Loucy (cell line): ENCODE measurements around the gene KRT76.

Source experiments
- H2AFZ ChIP-seq: fragments of 200-600 bp; sonication (generic); 2 replicates; pipeline ENCODE4 v1.6.0; 2016; ENCODE audit warnings: antibody characterized with exemption, mild to moderate bottlenecking, low read length, moderate library complexity
- H3F3A ChIP-seq: fragments of 200-600 bp; 2 replicates; pipeline ENCODE4 v1.6.0; 2016; ENCODE audit warnings: antibody characterized with exemption, low read depth, mild to moderate bottlenecking
- H3K27me3 ChIP-seq: fragments of 200-600 bp; sonication (generic); 2 replicates; pipeline ENCODE4 v1.6.1; 2014; ENCODE audit warnings: low read length, mild to moderate bottlenecking; ENCODE audit not compliant: insufficient read depth, poor library complexity, severe bottlenecking
- H3K36me3 ChIP-seq: fragments of 200-600 bp; sonication (generic); 2 replicates; pipeline ENCODE4 v1.6.1; 2016; ENCODE audit warnings: low read length; ENCODE audit not compliant: insufficient read depth
- H3K4me1 ChIP-seq: fragments of 200-600 bp; sonication (generic); 2 replicates; pipeline ENCODE4 v1.5.1; 2014; ENCODE audit warnings: low read length, mild to moderate bottlenecking; ENCODE audit not compliant: insufficient read depth, poor library complexity, severe bottlenecking
- H3K4me2 ChIP-seq: fragments of 200-600 bp; sonication (generic); 2 replicates; pipeline ENCODE4 v1.6.0; 2014; ENCODE audit warnings: antibody characterized with exemption, low read length, low read depth, mild to moderate bottlenecking; ENCODE audit not compliant: poor library complexity, severe bottlenecking
- H3K4me3 ChIP-seq: fragments of 200-600 bp; sonication (generic); 2 replicates; pipeline ENCODE4 v1.5.1; 2014; ENCODE audit warnings: low read length, mild to moderate bottlenecking, mixed read lengths; ENCODE audit not compliant: poor library complexity, severe bottlenecking
- H3K79me2 ChIP-seq: fragments of 200-600 bp; sonication (generic); 2 replicates; pipeline ENCODE4 v1.6.1; 2014; ENCODE audit warnings: low read length; ENCODE audit not compliant: insufficient read depth
- H3K9ac ChIP-seq: fragments of 200-600 bp; sonication (generic); 2 replicates; pipeline ENCODE4 v1.6.0; 2014; ENCODE audit warnings: mild to moderate bottlenecking, low read depth, low read length, moderate library complexity; ENCODE audit not compliant: poor library complexity, severe bottlenecking
- H3K9me2 ChIP-seq: fragments of 200-600 bp; sonication (generic); replicated peaks from 2 replicates; pipeline ENCODE4 v1.6.1; 2016; ENCODE audit warnings: low read depth, low read length, mixed read lengths
- H3K9me3 ChIP-seq: fragments of 200-600 bp; sonication (generic); 2 replicates; pipeline ENCODE4 v1.6.1; 2014; ENCODE audit warnings: mild to moderate bottlenecking, antibody characterized with exemption, low read length, low read depth; ENCODE audit not compliant: insufficient read depth
- H4K20me1 ChIP-seq: fragments of 200-600 bp; sonication (generic); 2 replicates; pipeline ENCODE4 v1.6.0; 2014; ENCODE audit warnings: antibody characterized with exemption, low read length, mild to moderate bottlenecking; ENCODE audit not compliant: insufficient read depth, poor library complexity, severe bottlenecking
- EZH2phosphoT487 ChIP-seq: fragments of 200-600 bp; IDR thresholded peaks from 2 replicates; pipeline ENCODE4 v1.6.1; 2018; ENCODE audit warnings: antibody characterized with exemption, mild to moderate bottlenecking, moderate library complexity, borderline replicate concordance
- TF ChIP-seq, protein P1 (sequence below): fragments of 200-600 bp; sonication (generic); conservative IDR thresholded peaks from 2 replicates; pipeline ENCODE4 v1.5.1; 2014; ENCODE audit warnings: mild to moderate bottlenecking, antibody characterized with exemption, low read length

Gene KRT76

DNA sequence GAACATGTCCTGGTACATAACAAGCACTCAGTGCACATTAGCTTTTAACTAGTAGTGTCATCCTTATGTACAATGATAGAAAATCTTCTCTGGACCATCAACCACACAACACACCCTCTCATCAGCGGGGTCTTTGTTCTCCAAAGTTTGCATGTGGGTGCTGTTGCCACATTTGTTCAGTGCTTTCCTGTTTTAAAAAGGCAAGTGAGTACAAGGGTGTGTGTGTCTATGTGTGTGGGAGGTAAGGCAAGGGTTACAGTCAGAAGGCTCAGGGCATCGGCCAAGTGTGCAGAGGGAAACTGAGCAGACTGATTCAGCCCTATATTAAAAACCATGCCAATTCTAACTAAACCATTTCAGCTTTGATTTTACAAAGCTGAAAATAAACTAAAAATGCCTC lies 17.9 kb downstream of the KRT76 start:
- no peaks in the 10 kb centered on the region for H3K27me3 ChIP-seq

DNA sequence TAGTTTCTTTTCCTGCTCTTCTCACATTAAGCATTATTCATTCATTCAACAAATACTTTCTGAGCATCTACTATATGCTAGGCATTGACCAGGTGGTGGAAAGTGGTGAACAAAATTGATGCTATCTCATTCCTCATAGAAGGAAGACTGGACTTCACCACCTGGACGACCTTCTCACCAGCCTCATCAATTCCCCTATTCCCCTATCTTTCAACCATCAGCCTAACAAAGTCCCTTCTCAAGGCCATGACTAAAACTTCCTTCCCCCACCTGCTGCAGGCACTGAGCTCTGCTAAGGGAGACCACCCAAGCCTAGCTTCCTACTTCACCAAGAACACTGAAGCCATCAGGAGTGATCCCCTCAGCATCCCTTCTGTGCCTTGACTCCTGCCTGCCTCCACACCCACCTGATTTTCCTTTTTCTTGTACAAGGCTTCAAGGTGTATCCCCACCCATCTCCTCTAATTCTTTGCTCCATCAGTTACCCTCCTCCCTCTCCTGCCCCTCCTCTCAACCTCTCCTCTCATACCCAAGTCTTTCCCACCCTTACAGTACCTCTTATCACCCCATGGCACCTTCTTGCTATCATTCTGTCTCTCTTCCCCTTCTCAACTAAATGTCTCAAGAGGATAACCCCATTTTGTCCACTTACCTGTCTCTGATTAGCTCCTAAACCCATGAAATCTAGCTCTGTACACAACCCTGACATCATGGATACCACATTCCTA lies 19.5 kb downstream of the KRT76 start:
- H4K20me1 ChIP-seq: no peaks in the 10 kb centered on the region
- H3K9ac ChIP-seq: no peak overlapping the region
- H3K9me3 ChIP-seq: peaks cover 5% of the 10 kb centered on the region; the same call in 1 of the 2 replicates
- TF ChIP-seq, protein P1, sequence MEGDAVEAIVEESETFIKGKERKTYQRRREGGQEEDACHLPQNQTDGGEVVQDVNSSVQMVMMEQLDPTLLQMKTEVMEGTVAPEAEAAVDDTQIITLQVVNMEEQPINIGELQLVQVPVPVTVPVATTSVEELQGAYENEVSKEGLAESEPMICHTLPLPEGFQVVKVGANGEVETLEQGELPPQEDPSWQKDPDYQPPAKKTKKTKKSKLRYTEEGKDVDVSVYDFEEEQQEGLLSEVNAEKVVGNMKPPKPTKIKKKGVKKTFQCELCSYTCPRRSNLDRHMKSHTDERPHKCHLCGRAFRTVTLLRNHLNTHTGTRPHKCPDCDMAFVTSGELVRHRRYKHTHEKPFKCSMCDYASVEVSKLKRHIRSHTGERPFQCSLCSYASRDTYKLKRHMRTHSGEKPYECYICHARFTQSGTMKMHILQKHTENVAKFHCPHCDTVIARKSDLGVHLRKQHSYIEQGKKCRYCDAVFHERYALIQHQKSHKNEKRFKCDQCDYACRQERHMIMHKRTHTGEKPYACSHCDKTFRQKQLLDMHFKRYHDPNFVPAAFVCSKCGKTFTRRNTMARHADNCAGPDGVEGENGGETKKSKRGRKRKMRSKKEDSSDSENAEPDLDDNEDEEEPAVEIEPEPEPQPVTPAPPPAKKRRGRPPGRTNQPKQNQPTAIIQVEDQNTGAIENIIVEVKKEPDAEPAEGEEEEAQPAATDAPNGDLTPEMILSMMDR: no peak
- no peak for TF ChIP-seq EZH2phosphoT487
- no peak overlapping the region for H2AFZ ChIP-seq
- no peaks in the 10 kb centered on the region for H3F3A ChIP-seq
- H3K4me1 ChIP-seq: no peaks in the 10 kb centered on the region
- H3K4me2 ChIP-seq: no peak overlapping the region
- no peaks in the 10 kb centered on the region for H3K27me3 ChIP-seq
- no peaks in the 10 kb centered on the region for H3K36me3 ChIP-seq
- no peak overlapping the region for H3K4me3 ChIP-seq
- no peaks in the 10 kb centered on the region for H3K9me2 ChIP-seq
- H3K79me2 ChIP-seq: no peaks in the 10 kb centered on the region

More for the DNA sequence above, 17.9 kb downstream of the KRT76 start:
- no peaks in the 10 kb centered on the region for H3K36me3 ChIP-seq
- H3K79me2 ChIP-seq: no peaks in the 10 kb centered on the region
- no peak overlapping the region for H3K9ac ChIP-seq
- H3K9me3 ChIP-seq: peaks cover 5% of the 10 kb centered on the region; the same call in 1 of the 2 replicates
- TF ChIP-seq EZH2phosphoT487: no peak
- TF ChIP-seq, protein P1: no peak
- H3K4me2 ChIP-seq: no peak overlapping the region
- no peaks in the 10 kb centered on the region for H4K20me1 ChIP-seq
- H3K4me1 ChIP-seq: no peaks in the 10 kb centered on the region
- H3K4me3 ChIP-seq: no peak overlapping the region
- H3F3A ChIP-seq: no peaks in the 10 kb centered on the region
- H3K9me2 ChIP-seq: no peaks in the 10 kb centered on the region
- no peak overlapping the region for H2AFZ ChIP-seq

DNA sequence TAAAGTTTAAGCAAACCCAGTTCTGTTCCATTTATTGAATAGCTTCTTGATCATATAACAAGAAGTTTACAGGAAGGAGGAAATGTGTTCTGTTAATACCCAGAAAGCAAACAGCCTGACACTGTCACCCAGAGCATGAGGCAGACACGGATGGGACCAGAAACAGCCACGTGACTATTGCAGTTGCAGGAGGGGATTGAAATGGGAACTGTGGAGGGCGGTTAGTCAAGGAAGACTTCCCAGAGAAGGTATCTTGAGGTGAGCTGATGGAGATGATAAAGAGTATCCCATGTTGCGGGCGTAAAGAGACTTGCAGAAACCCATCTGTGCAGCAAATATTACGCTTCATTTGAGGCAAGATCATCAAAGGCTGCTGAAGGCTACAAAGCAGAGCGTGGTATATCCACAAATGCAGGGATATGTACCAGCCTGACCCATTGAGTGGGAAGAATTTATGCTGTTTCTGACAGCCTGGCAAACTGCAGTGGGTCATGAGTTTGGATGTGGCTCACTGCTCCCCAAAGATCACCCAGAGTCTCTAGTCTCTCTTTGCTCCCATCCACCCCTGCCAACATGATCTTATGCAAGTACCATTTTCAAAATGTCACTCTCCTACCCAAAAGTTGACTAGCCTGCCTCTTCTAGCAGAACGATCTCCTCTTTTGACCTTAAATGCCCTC lies 20.7 kb downstream of the KRT76 start:
- Histone ChIP-seq H3K79me2 (no peaks in the 10 kb centered on the region), H2AFZ (no peak overlapping the region), H3F3A (no peaks in the 10 kb centered on the region), H3K27me3 (no peaks in the 10 kb centered on the region), H3K4me1 (no peaks in the 10 kb centered on the region), H3K4me3 (no peak overlapping the region), H3K9ac (no peak overlapping the region), H3K9me3 (peaks cover 5% of the 10 kb centered on the region; the same call in 1 of the 2 replicates), H4K20me1 (no peaks in the 10 kb centered on the region), H3K9me2 (no peaks in the 10 kb centered on the region), H3K36me3 (no peaks in the 10 kb centered on the region), H3K4me2 (no peak overlapping the region)
- TF ChIP-seq, protein P1: no peak
- TF ChIP-seq EZH2phosphoT487: no peak
